Calu3 (cell line): ENCODE results near the gene MIEF1. TPM values are rescaled to one million over a fixed set of nuclear protein-coding genes. Genes with fewer than 3 reads are reported as not detected.

Experiments used
- BruUV-seq: library from RNA; stranded (reverse); fragments of 400-500 nt; replicated peaks from 2 replicates; lab custom pipeline; 2021; lab: Mats Ljungman, UMichigan
- CTCF ChIA-PET: fragments of 300-600 bp; sonication (Branson Sonifier 250); formaldehyde crosslinking; loops from one replicate; lab custom pipeline; 2022; ENCODE audit warnings: antibody characterized with exemption; lab: Charles Lee
- DNase-seq: peaks from one replicate; pipeline ENCODE4 v3.0.0; 2022
- H3K27ac Mint-ChIP-seq: one replicate; pipeline ENCODE4 v1.8.0; 2022; ENCODE audit warnings: mixed read lengths; ENCODE audit not compliant: unreplicated experiment
- H3K27me3 Mint-ChIP-seq: one replicate; pipeline ENCODE4 v1.8.0; 2022; ENCODE audit warnings: mixed read lengths; ENCODE audit not compliant: unreplicated experiment
- H3K36me3 Mint-ChIP-seq: one replicate; pipeline ENCODE4 v1.8.0; 2022; ENCODE audit warnings: mild to moderate bottlenecking, moderate library complexity, mixed read lengths; ENCODE audit not compliant: insufficient read depth, unreplicated experiment
- H3K4me1 Mint-ChIP-seq: one replicate; pipeline ENCODE4 v1.8.0; 2022; ENCODE audit warnings: mild to moderate bottlenecking, low read depth, mixed read lengths; ENCODE audit not compliant: unreplicated experiment
- H3K4me3 Mint-ChIP-seq: one replicate; pipeline ENCODE4 v1.8.0; 2022; ENCODE audit warnings: mild to moderate bottlenecking, low read depth, moderate library complexity, mixed read lengths; ENCODE audit not compliant: unreplicated experiment
- H3K9me3 Mint-ChIP-seq: one replicate; pipeline ENCODE4 v1.8.0; 2022; ENCODE audit warnings: low read depth, mixed read lengths; ENCODE audit not compliant: unreplicated experiment
- intact Hi-C: fragments of 100-400 bp; cut with micrococcal nuclease; formaldehyde crosslinking; loops from one replicate; pipeline ENCODE4 v1.10.0; 2022; ENCODE audit not compliant: unreplicated experiment
- total RNA-seq: library from RNA; stranded (reverse); gene quantifications from 2 replicates; pipeline ENCODE4 v1.2.3, GENCODE V29; 2022
- TF ChIP-seq, protein P1 (sequence below): fragments of 200-600 bp; IDR thresholded peaks from one replicate; pipeline ENCODE4 v1.8.0; 2022; ENCODE audit warnings: antibody characterized with exemption; ENCODE audit not compliant: unreplicated experiment

Gene MIEF1
- total RNA-seq, 1 experiment from 2014 or later, result 39.2 TPM

DNA sequence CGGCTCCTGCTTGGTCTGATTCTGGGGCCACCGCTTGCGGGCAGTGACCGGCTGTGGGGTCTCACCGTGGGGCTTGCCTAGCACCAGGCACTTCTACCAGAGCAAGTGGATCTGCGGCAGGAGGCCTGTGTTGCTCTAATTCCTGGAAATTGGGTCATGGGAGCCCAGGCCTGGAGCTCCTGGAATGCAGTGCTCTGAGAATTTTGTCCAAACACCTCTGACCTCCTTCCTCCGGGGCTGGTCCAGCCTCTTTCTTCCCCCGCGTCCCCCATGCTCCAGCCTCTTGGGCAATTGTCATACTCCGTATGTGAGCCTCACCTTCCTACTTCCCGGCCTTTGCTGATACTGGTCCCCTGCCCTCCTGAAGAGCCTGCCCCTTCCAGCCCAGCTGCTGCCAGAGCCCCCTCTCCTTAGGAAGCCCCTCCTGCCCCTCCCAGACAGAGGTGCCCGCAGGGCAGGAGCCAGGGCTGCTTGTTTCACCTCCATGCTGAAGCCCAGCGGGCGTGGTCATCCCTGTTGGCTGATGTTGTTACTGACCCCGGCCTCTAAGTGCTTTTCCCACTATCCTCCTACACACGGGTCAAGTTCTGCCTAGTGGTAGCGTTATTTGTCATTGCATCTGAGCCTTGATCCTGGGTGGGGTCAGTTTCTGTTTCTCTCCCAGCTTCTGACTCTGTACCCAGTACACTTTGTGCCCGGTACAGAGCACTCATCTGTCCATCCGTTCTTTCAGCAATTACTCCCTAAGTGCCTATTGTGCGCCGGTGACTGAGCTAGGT is 35.7 kb upstream of the MIEF1 start:
- Mint-ChIP-seq H3K27ac (no peak overlapping the region), H3K9me3 (no peaks in the 10 kb centered on the region), H3K27me3 (peaks cover under 1% of the 10 kb centered on the region), H3K4me3 (no peak overlapping the region), H3K36me3 (peaks cover 2% of the 10 kb centered on the region), H3K4me1 (peaks cover 31% of the 10 kb centered on the region)
- TF ChIP-seq, protein P1, sequence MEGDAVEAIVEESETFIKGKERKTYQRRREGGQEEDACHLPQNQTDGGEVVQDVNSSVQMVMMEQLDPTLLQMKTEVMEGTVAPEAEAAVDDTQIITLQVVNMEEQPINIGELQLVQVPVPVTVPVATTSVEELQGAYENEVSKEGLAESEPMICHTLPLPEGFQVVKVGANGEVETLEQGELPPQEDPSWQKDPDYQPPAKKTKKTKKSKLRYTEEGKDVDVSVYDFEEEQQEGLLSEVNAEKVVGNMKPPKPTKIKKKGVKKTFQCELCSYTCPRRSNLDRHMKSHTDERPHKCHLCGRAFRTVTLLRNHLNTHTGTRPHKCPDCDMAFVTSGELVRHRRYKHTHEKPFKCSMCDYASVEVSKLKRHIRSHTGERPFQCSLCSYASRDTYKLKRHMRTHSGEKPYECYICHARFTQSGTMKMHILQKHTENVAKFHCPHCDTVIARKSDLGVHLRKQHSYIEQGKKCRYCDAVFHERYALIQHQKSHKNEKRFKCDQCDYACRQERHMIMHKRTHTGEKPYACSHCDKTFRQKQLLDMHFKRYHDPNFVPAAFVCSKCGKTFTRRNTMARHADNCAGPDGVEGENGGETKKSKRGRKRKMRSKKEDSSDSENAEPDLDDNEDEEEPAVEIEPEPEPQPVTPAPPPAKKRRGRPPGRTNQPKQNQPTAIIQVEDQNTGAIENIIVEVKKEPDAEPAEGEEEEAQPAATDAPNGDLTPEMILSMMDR, result no peak
- CTCF ChIA-PET, result interaction anchor here (0.6 kb wide), 1 partner anchor 15 kb away, joined by 6 read pairs; no protein-coding TSS in a partner anchor
- no TSS peak for BruUV-seq
- intact Hi-C loops, result no loop called here
- DNase-seq, result no peak

DNA sequence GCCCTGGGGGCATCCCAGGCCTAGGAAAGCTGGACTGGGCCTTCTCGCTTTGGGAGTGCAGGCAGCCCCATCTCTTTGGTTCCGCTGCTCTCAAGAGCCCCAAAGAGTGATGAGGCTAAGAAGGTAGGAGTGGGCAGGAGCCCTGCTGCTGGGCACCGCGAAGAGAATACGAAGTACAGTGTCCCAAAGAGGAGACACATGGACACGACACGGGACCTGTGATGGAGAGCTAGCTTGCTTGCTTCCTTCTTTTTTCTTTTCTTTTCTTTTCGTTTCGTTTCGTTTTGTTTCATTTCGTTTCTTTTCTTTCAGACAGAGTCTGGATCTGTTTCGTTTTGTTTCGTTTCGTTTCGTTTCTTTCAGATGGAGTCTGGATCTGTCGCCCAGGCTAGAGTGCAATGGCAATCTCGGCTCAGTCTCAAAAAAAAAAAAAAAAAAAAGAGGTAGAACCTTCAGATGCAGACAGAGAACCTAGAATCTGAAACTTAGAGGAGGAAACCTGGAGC is 34.6 kb upstream of the MIEF1 start:
- H3K27ac Mint-ChIP-seq, result no peak overlapping the region
- CTCF ChIA-PET, result interaction anchor here (0.6 kb wide), 2 partner anchors 16 to 466 kb away, joined by 3 to 6 read pairs; no protein-coding TSS in a partner anchor
- H3K36me3 Mint-ChIP-seq, result peaks cover 10% of the 10 kb centered on the region
- H3K9me3 Mint-ChIP-seq, result no peaks in the 10 kb centered on the region
- peaks cover 42% of the 10 kb centered on the region for H3K4me1 Mint-ChIP-seq
- H3K27me3 Mint-ChIP-seq, result no peaks in the 10 kb centered on the region
- intact Hi-C loops, result no loop called here
- H3K4me3 Mint-ChIP-seq, result no peak overlapping the region
- TF ChIP-seq, protein P1, result no peak
- no TSS peak for BruUV-seq
- no peak for DNase-seq

DNA sequence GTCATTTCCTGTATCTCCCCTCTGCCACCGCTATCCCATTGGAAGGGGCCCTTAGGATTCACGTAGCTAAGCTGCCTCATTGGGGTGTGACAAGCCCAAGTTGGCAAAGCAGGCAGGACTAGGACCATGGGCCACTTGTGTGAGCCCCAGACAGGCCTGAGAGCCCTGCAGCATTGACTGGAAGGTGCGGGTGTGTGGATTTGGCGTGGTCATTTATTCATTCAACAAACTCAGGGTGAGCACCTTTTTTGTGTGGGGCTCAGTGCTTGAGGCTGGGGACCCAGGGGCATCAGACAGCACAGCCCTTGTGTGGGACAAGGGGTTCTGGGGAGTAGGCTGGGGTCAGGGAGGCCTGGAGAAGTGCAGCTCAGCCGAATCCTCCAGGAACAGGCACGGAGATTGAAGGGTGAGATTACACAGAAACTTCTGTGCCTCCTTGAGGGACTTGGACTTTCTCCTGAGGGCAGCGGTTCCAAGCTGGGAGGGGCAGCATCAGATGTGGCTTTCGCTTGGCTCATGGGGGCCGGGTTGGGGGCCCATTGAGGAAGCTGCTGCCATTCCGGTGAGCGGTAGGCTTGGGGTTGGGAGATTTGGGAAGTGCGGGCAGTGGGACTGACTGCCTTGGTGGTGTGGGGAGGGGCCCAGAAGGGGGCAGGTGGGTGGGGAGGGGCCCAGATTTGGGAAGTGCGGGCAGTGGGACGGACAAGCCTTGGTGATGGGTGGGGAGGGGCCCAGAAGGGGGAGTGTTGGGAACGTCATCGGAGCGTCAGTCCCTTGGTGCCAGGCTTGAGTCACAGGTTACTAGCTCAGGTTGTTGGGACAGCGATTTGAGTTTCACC is 33.4 kb upstream of the MIEF1 start:
- intact Hi-C loops, result no loop called here
- H3K4me3 Mint-ChIP-seq, result no peak overlapping the region

DNA sequence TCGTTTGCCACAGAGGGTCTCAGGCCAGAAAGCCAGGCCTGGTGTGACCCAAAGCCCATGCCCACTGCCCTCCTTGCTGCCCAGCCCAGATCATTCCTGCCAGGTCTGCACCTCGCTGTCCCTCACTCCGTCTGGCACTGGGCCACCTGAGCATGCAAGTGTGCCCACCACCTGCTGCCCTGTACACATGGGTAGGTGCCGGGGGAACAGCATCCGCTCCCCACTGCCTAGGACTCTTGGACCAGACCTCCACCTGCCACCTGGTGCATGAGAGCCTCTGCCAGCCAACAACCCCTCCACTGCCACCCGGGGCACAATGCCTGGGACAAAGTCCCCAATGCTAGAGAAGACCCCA is 32.8 kb upstream of the MIEF1 start:
- no TSS peak for BruUV-seq
- TF ChIP-seq, protein P1, result no peak
- H3K27ac Mint-ChIP-seq, result no peak overlapping the region
- H3K9me3 Mint-ChIP-seq, result no peaks in the 10 kb centered on the region
- DNase-seq, result no peak
- CTCF ChIA-PET, result no interaction called here
- H3K27me3 Mint-ChIP-seq, result no peaks in the 10 kb centered on the region
- H3K4me3 Mint-ChIP-seq, result no peak overlapping the region
- intact Hi-C loops, result no loop called here
- peaks cover 23% of the 10 kb centered on the region for H3K36me3 Mint-ChIP-seq
- peaks cover 60% of the 10 kb centered on the region for H3K4me1 Mint-ChIP-seq

More for the DNA sequence above, 33.4 kb upstream of the MIEF1 start:
- BruUV-seq, result no TSS peak
- no peak for DNase-seq
- CTCF ChIA-PET, result interaction anchor here (0.6 kb wide), 2 partner anchors 10 to 46 kb away, joined by 3 to 4 read pairs; no protein-coding TSS in a partner anchor
- H3K27ac Mint-ChIP-seq, result no peak overlapping the region
- TF ChIP-seq, protein P1, result no peak
- peaks cover 54% of the 10 kb centered on the region for H3K4me1 Mint-ChIP-seq
- no peaks in the 10 kb centered on the region for H3K27me3 Mint-ChIP-seq
- H3K9me3 Mint-ChIP-seq, result no peaks in the 10 kb centered on the region
- H3K36me3 Mint-ChIP-seq, result peaks cover 17% of the 10 kb centered on the region
